ENCODE data around the gene PER1.

The PER1 gene

GRCh38 chr17:8164815-8165131, 12.6 kb upstream of the PER1 start:
- DNase-seq: no peak

DNA sequence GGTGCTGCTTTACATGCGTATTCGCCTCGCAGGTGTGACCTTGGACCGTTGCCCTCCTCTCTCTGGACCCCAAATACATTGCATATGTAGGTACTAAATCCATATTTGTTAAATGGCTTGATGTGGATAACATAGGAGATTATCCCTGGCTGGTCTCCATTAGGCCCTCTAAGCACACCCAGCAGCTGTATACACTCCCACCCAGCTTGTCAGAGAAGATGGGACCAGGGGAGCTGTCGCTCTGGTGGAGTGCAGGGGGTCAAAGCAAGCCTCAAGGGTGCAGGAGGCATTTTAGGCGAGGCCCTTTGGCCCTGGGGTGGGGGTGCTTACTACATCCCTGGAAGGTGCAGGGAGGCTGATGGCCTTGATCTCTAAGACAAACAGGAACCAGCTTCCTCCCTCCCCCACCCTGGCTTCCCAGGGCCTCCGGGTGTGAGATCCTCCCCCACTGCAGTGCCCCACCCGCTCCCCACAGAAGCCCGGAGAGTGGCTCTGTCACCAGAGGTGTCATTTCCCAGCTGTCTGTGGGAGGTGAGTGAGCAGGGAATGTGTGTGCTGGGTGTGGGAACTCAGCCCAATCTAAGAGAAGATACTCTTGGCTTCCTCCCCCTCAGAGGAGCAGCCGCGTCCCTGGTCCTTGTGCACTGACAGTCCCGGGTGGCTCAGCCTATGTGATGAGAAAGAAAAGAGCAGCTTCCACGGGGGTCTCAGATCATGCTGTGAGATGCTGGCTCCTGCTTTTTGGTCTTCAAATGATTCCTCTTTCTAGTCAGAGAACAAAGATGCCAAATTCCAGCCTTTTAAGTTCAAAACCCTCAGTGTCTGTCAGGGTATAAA, 12.0 kb upstream of the PER1 start:
- peak; percentile 84 for DNase-seq

DNA sequence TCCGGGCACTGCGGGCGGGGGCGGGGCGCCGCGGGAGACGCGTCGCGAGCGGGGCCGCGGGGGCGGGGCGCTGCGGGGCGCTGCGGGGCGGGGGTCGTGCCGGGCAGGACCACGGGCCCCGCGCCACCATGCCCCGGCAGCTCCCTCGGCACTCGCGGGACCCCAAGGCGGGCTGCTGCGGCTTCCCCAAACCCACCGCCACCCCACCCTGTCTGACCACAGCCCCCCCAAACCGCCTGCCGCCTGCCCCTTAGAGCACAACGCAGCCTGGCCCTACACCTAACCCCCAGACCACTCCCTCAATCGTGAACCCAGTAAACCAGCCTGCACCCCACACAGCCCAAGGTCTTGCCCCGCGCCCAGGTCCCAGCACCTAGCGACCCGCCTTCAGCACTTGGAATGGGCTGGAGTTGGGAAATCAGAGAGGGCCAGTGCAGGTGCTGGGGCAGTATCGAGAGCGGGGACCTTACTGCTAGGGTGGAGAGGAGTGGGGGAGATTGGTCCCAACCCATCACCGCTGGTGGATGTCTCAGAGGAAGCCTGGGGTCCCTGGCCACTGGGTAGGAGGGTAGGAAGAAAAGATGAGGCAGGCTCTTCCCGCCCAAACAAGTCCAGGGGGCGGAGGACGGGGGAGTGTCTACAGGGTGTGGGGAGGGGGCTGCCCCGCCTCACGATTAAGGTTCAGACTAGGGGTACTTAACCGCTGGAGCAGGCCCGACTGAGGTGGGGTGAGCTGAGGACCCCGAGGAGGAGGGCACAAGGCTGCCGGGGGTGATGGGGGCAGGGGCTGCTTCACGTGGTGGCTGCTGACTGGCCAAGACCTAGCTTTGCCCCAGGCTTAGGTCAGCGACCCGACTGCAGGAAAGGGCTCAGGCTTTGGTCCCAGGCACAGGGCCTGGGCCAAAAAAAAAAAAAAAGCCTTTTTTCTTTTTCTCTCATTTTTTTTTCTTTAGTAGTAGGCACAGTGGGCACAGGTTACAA, 11.1 kb upstream of the PER1 start:
- peak; percentile 74 for DNase-seq

GRCh38 chr17:8162233-8162996, 10.2 kb upstream of the PER1 start, which contains the start of gene VAMP2:
Gene VAMP2 (minus strand): TSS chr17:8162948. CDS start chr17:8162879, 69 bp downstream.
- DNase-seq: peak; percentile 91

DNA sequence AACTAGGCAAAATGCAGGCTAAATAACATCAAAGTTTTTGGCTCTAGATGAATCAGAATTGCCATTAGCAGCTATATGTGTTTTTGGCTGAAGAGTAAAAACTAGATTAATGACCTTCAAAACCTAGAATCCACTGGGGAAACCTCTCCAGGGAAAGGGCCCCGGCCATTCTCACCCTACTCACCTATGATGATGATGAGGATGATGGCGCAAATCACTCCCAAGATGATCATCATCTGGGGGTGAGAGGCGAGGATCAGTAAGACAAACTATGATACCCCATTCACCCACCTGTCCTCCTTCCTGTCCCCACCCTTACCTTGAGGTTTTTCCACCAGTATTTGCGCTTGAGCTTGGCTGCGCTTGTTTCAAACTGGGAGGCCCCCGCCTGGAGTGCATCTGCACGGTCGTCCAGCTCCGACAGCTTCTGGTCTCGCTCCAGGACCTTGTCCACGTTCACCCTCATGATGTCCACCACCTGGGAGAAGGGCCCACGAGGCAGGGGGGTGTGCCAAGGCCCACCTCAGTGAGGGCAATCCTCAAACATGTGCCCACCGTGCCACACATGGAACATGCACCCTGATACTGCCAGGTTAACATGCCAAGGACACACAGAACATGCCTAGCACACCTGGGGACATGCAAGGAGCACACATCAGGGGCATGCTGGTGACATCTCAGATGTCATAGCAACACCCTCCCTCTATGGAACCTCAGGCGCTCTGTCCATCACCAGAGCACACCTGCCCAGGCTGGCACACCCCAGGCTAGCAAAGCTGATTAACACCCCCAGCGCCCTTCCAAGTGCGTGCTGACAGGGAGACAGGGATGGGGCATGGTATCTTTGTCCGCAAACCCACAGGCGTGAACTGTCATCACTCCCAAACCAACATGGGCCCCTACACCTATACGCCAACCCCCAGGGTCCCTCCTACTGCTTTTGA, 9.4 kb upstream of the PER1 start:
- DNase-seq: no peak

DNA sequence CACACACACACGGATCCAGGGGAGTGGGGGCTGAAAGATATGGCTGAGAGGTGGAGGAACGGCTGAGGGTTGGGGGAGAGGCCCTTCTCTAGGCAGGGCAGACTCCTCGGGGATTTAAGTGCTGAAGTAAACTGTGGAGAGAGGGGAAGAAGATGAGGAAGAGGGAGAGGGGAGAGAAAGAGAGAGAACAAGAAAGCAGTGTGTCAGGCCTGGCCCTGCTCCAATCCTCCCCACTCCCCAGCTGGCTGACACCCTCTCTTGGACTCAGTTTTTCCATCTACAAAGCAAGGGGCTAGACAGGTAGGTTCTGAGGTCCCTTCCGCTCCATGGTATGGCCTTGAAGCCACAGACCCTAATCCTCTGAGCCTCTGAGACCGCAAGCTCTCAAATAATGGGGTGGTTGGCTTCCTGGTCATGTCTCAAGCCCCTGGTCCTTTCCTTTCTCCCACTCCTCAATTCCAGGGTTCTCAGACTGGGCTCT, 8.6 kb upstream of the PER1 start:
- no peak for DNase-seq

- DNase-seq: no peak
Measured at GRCh38 chr17:8160224-8160577, 8.0 kb upstream of the PER1 start.

- no peak for DNase-seq
Measured at GRCh38 chr17:8159459-8160223, 7.4 kb upstream of the PER1 start.

GRCh38 chr17:8159032-8159400, 6.8 kb upstream of the PER1 start:
- DNase-seq: no peak

GRCh38 chr17:8158267-8159031, 6.2 kb upstream of the PER1 start:
- DNase-seq: peak; percentile 96

- peak; percentile 99 for DNase-seq
Measured at GRCh38 chr17:8156246-8156992, 4.2 kb upstream of the PER1 start.

DNA sequence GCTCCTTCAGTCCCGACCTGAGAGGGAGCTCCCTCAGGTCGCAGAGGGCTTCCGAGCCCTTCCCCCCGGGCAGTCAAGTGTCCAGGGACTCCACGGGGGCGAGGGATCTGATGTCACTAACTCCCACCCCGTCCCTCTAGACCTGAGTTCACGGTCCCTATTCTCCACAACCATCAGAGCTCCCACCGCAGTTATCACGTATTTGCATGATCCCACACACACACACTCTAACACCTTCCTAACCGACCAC, 3.7 kb upstream of the PER1 start:
- DNase-seq: peak; percentile 67

- no peak for DNase-seq
Measured at GRCh38 chr17:8155231-8155995, 3.2 kb upstream of the PER1 start.

DNA sequence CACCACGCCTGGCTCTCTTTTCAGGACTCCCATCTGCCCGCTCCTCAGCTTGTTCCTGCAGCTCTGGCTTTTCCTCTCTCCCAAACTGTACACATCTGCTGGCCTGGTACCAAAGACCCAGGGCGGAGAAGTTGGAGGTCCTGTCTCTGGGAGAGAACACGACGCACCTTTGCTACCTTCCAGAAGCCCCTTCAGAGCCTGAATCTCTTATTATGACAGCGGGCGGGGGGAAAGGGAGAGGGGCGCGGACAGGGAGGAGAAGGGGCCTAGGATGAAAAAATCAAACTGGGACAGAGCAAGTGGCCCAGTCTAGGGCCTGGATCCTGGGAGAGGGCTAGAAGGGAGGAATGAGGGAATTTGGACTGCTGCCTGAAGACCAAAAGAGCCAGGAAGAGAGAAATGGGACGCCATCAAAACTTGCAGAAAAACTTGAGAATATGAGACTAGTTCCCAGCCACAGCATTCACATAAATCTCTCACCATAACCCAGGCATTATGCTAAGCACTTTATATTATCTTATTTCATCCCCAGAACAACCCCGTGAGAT, 2.5 kb upstream of the PER1 start:
- no peak for DNase-seq

DNA sequence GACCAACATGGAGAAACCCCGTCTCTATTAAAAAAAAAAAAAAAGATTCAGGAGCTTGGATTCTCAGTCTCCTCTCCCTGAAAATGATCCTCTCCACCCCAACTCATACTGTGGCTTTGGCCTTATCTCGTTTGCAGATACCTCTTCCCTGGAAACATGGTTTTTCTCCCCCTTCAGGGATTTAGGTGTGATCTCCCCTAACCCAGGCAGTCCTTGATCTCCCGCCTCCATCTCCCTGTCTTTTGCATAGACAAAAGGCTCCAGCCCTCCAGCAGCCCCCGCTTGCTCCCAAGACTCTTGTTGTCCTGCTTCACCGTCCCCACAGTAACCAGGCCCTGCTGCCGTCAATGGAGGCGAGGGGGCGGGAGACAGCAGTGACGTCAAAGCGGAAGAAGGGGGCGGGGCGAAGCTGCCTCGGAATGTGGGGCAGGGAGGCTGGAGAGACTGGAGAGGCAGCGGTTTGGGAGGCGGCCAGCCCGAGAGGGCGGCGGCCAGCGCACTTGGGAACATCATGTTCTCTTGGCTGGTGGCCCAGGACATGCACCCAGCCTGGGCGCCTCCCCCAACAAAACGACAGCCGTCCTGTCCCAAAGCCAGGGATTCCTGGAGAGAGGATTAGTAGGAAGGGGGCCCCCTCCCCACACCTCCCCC, 1.9 kb upstream of the PER1 start:
- DNase-seq: peak; percentile 95

DNA sequence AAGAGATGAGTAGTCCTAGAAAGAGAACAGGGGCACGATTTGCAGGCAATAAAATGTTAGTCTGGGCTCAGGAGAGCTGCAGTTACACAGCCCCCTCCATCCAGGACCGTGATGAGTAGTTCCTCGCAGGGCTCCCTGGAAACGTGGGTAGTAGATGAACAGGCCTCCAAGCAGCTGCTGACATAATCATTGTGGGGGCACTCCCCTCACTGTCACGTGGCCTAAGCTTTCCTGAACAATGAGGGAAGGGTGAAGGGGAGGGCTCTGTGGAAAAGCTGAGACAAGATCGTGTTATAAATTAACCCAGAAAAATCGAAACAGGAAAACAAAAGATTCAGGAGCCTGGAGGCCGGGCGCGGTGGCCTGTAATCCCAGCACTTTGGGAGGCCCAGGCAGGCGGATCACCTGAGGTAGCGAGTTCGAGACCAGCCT, 1.3 kb upstream of the PER1 start:
- DNase-seq: peak; percentile 72

DNA sequence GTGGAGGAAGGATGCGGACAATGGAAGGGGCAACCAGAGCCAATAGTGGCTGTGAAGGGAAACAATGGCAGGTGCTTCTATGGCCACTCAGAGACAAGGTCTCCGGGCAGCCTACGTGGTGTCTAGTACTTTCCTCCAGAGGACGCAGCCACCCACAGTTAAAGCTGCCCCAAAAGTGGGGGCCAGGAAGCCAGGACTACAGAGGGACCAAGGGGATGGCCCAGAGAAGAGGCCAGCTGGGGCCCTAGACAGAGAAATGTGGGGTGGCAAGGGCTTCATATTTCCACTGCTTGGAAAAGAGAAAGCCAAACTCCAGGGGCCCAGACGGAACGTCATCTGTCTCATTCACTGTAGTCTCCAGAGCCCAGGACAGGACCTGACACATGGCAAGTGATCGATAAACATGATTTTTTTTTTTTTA, 837 bp upstream of the PER1 start:
- no peak for DNase-seq

- DNase-seq: peak; percentile 78
Measured at GRCh38 chr17:8151641-8152111, 528 bp downstream of the PER1 start.

Data from activated CD8-positive, alpha-beta memory T cell treated with anti-CD3 and anti-CD28 coated beads, Interleukin-2, amount 50 U/mL, for 48 hours (primary cell).